Body of pancreas (tissue), 4 donors: ENCODE measurements around the gene NLGN2. TPM values are rescaled to one million over a fixed set of nuclear protein-coding genes. Genes with fewer than 3 reads are reported as not detected.

Experiments
- ATAC-seq: fragments of 150-250 bp; one replicate; pipeline ENCODE4 v1.9.1; 2016
- DNase-seq, 4 donors: peaks; one replicate each; pipeline ENCODE4 v3.0.0-alpha.2; 2019
- H3K27ac ChIP-seq, 4 donors: fragments of 200-600 bp; sonication (generic); 1 replicate in 3 of 4; 2 replicates in 1 of 4; pipeline versions ENCODE4 v1.5.1 to v1.6.1; 2016 to 2019; ENCODE audit warnings: mild to moderate bottlenecking in 1 of 4, mixed read lengths in 1 of 4, moderate library complexity in 1 of 4
- H3K27me3 ChIP-seq, 2 donors: fragments of 200-600 bp; sonication (generic); one replicate each; pipeline ENCODE4 v1.6.0; 2016; ENCODE audit warnings: mild to moderate bottlenecking in 1 of 2
- H3K36me3 ChIP-seq, 2 donors: fragments of 200-600 bp; sonication (generic); replicated peaks in 1 of 2; 2 replicates each; pipeline ENCODE4 v1.5.1; 2016; ENCODE audit warnings: low read depth in 2 of 2; ENCODE audit not compliant: insufficient read depth in 1 of 2
- H3K4me1 ChIP-seq: fragments of 200-600 bp; sonication (generic); one replicate; pipeline ENCODE4 v1.6.0; 2016
- H3K4me3 ChIP-seq, 2 donors: fragments of 200-600 bp; sonication (generic); 1 replicate in 1 of 2; 2 replicates in 1 of 2; pipeline ENCODE4 v1.5.1; 2016 to 2019
- H3K9me3 ChIP-seq, 3 donors: fragments of 200-600 bp; sonication (generic); 1 replicate in 2 of 3; 2 replicates in 1 of 3; pipeline ENCODE4 v1.5.1; 2016
- CTCF ChIP-seq, 7 experiments: fragments of 450-650 bp in 4 of 7; fragments of 200-600 bp in 3 of 7; sonication (generic) in 3 of 7; IDR thresholded peaks; one replicate each; pipeline ENCODE4 v1.5.1; 2016 to 2019; ENCODE audit warnings: antibody characterized with exemption in 7 of 7
- POLR2A ChIP-seq, 3 donors: fragments of 450-650 bp; IDR thresholded peaks; one replicate each; pipeline ENCODE4 v1.6.1; 2016; ENCODE audit warnings: antibody characterized with exemption in 3 of 3, mild to moderate bottlenecking in 2 of 3
- WGBS, 2 donors: methylation state at CpG; one replicate each; pipeline ENCODE4 v1.1.5; 2017; 5-methylcytosine and 5-hydroxymethylcytosine counted together
- intact Hi-C: fragments of 100-400 bp; cut with DNase I; formaldehyde crosslinking; loops from one replicate; pipeline ENCODE4 v1.15.1; 2023
- total RNA-seq, 2 donors: library from RNA; depleted of rRNA; stranded (reverse); fragments of >200 nt; gene quantifications; one replicate each; pipeline ENCODE4 v1.1.0, GENCODE V29; 2016

The NLGN2 gene
- total RNA-seq, 2 donors from 2014 or later: 5.2 to 6.3 TPM

GRCh38 chr17:7465597-7466275, 58.1 kb downstream of the NLGN2 start:
- H3K4me3 ChIP-seq: no peak overlapping the region
- no peaks in the 10 kb centered on the region for H3K27me3 ChIP-seq
- peak overlapping the region in 2 of 4 donors; percentile 32 to 53 for H3K27ac ChIP-seq
- WGBS, 2 donors: 90 to 96% methylated on average over 23 to 29 of the region's 33 CpGs
- H3K4me1 ChIP-seq: peaks cover 47% of the 10 kb centered on the region
- intact Hi-C loops: no loop called here
- ATAC-seq (no peak), DNase-seq (no peak)
- H3K36me3 ChIP-seq: peaks cover 0 to 7% of the 10 kb centered on the region in 2 donors
- TF ChIP-seq POLR2A (IDR thresholded peaks at IDR 0.05) (no peak), CTCF (IDR thresholded peaks at IDR 0.05) (no peak)
- no peaks in the 10 kb centered on the region for H3K9me3 ChIP-seq

GRCh38 chr17:7466318-7466638, 58.6 kb downstream of the NLGN2 start:
- Histone ChIP-seq H3K27ac (peak overlapping the region in 2 of 4 donors; percentile 32 to 53), H3K9me3 (no peaks in the 10 kb centered on the region), H3K36me3 (peaks cover 0 to 7% of the 10 kb centered on the region in 2 donors), H3K4me1 (peaks cover 52% of the 10 kb centered on the region), H3K27me3 (no peaks in the 10 kb centered on the region), H3K4me3 (no peak overlapping the region)
- intact Hi-C loops: no loop called here
- DNase-seq: no peak
- no peak for TF ChIP-seq CTCF (IDR thresholded peaks at IDR 0.05)
- TF ChIP-seq POLR2A (IDR thresholded peaks at IDR 0.05): no peak
- 84 to 87% methylated on average over 9 of the region's 9 CpGs for WGBS, 2 donors
- no peak for ATAC-seq

GRCh38 chr17:7466639-7467341, 59.1 kb downstream of the NLGN2 start:
- Histone ChIP-seq H3K27me3 (no peaks in the 10 kb centered on the region), H3K9me3 (no peaks in the 10 kb centered on the region), H3K4me1 (peaks cover 57% of the 10 kb centered on the region), H3K4me3 (no peak overlapping the region), H3K36me3 (peaks cover 0 to 7% of the 10 kb centered on the region in 2 donors), H3K27ac (peak overlapping the region in 3 of 4 donors; percentile 32 to 53 (median 39))
- intact Hi-C loops: no loop called here
- DNase-seq (peak; percentile 66 to 70 (median 70)), ATAC-seq (peak; percentile 6)
- TF ChIP-seq CTCF (IDR thresholded peaks at IDR 0.05) (no peak), POLR2A (IDR thresholded peaks at IDR 0.05) (no peak)
- 78 to 80% methylated on average over 8 to 16 of the region's 16 CpGs for WGBS, 2 donors

GRCh38 chr17:7467498-7467897, 59.9 kb downstream of the NLGN2 start:
- Histone ChIP-seq H3K27ac (peak overlapping the region in 2 of 4 donors; percentile 32 to 53), H3K9me3 (no peaks in the 10 kb centered on the region), H3K27me3 (no peaks in the 10 kb centered on the region), H3K4me3 (no peak overlapping the region), H3K36me3 (peaks cover 0 to 7% of the 10 kb centered on the region in 2 donors), H3K4me1 (peaks cover 63% of the 10 kb centered on the region)
- DNase-seq: no peak
- intact Hi-C loops: no loop called here
- WGBS, 2 donors: 82 to 91% methylated on average over 3 of the region's 3 CpGs
- TF ChIP-seq POLR2A (IDR thresholded peaks at IDR 0.05) (no peak), CTCF (IDR thresholded peaks at IDR 0.05) (no peak)
- ATAC-seq: no peak
